ENCODE results near the gene HOXB8. TPM values are rescaled to one million over a fixed set of nuclear protein-coding genes. Genes with fewer than 3 reads are reported as not detected.

The HOXB8 gene
- polyA plus RNA-seq, 3 donors: 38.8 to 40.6 (median 39.7) TPM

DNA sequence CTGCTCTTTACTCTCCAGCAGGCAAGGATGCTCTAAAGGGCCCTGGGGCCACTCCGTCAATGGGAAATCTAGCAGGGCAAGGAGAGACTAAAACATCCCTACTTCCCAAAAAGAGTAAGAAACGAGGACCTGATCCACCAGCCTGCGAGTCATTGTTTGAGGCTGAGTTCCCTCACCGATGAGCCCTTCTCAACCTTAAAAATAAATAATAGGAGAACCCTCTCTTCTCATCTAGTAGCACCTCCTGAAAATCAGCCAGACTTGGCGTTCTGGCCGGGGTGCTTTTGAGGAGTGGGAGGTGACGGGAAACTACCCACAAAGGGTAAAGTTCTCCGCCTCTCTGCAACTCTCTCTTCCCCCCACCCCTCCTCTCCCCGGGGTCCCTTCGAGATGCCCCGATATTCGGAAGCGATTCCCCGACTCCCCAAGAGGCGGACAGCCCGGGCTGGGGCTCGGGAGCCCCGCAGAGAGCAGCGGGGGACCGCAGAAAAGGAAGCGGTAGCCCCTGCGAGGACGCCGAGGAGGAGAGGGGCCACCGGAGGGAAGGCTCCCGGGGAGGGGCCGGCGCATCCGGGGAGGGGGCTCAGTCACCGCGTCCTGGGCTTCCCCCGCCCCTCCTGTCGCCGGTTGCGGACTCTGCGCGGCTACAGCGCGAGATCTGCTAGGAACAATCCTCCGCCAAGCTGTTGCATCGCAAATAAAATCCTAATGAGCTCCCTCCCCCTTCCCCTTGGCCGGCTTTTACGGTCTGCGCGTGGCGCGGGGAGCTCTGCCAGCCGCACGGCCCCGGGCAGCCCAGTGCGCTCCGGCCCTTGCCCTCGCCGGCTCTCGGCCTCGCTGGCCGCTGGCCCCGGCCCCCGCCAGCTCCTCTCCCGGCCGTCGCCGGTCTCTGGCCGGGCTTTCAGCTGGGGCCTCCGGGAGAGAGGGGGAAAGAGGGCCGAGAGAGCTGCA, 9.7 kb upstream of the HOXB8 start:
- DNase-seq (ENCODE audit: low read depth in 3 of 3, low spot score in 2 of 3): no peak

DNA sequence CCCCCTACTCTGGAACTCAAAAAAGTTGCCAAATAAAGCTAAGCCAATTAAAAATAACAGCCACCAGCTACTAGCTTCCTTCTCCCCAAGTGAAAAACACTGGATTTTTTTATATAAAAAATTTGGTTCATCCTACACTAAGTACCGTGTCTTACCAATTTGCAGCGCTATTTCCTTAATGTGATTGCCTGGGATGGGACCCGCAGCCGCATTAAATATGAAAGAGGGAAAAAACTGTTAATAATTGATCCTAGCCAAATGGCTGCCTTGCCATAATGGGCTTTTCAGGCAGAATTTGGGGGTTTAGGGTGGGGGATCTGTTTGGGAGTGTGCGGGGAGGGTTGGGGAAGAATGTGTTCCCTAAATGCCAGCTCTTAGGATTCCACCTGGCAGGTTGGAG, 9.0 kb upstream of the HOXB8 start:
- DNase-seq (ENCODE audit: low read depth in 3 of 3, low spot score in 2 of 3): no peak

DNA sequence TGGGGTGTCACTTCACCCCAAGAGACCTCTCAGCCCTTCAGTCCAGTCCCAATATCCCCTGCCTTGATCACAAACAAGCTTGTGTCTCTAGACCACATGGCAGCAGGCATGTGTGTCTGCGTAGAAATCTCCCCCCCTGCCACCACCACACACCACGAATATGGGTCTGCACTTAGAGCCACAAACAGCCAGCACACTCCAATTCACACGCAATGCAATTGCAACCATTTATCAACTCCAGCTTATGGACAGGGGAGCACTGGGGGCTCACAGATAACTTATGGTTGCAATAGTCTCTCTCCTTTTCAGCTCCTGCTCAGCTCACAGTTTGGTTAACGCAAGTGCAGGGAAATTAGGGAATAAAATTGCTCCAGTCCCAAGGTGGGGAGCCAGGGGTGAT, 8.5 kb upstream of the HOXB8 start:
- DNase-seq (ENCODE audit: low read depth in 3 of 3, low spot score in 2 of 3): no peak

DNA sequence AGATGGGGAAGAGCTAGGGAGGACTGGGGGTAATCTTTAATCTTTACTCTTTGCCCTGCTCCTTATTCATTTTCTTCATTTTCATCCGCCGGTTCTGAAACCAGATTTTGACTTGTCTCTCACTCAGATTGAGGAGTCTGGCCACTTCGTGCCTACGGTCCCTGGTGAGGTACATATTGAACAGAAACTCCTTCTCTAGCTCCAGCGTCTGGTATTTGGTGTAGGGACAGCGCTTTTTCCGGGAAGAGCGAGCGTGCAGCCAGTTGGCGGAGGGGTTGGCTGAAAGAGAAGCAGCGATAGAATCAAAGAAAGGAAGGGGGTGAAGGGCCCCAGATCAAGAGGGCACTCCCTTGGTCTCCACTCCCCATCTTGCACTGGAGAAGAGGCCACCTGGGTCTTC, 7.8 kb upstream of the HOXB8 start:
- no peak for DNase-seq (ENCODE audit: low read depth in 3 of 3, low spot score in 2 of 3)

DNA sequence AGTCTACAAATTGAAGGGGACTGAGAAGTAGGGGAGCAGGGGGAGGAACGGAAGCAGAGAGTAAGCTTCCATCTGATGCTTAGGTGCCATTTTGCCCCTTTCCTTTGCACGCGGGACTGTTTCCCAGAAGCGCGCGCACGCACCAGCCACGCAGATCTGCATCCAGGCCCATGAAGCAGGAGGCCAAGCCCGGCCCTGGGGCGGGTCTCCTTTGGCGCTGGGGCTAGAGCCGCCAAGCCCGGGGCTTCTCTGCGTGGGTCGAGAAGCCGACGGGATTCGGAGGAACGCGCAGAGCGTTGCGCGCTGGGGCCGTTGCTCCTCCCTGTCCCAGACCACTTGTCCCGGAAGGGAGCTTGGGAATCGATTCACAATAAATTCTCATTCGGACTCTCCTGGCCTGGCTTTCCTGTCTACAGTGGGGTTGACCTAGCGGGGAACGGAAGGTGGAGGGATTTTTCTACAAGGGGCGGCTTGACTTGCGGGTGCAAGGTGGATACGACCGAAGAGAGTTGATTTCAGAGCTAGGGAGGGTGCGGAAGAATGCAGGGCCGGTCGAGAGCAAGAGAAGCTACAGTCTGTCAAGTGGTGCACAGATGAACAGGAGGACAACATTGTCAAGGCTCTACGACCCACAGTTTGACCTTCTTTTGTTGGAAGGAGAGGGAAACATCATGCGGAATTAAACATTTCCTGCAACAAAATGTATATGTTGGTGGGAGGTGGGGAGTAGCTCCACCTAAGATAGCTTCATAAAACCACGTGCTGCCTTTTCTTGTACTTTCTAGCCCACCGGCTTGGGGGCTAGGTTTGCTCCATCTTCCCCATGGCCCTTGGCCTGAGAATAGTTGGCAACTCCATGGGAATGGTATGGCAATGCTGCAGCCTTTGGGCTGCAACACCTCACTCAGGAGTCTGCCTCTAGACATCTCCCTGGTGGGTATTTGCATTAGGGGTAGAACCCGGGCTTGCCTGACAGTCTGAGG, 6.6 kb upstream of the HOXB8 start:
- no peak for DNase-seq (ENCODE audit: low read depth in 3 of 3, low spot score in 2 of 3)

DNA sequence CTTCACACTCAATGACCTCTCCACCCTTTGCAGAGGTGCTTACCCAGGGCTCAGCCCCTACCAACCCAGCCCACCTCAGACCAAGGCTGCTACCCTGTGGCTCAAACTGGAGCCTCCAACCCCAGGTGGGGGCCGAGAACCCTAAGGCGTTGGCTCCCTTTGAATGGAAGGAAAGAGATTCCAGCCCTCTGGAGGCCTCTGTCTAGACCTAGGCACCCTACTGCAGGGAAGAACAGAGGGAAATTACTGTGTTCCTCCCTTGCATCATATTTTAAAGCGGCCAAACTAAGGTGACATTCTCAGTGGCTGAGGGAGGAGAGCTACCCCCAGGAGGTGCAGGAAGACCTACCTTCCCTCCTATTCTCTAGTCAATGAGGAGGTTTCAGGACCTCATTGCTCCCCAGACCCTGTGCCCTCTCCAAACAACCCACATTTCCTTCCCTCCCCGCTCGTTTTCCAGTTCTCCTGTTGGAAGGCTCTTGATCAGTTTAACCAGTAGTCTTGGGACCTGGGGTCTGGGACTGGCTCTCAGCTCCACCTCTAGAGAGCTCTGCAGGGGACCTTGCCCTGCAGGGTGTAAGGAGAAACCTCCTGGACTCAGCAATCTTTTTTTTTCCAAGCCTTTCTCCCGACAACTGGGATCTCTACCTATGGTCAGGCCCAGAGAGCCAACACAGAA, 5.5 kb upstream of the HOXB8 start:
- DNase-seq (ENCODE audit: low read depth in 3 of 3, low spot score in 2 of 3): no peak

DNA sequence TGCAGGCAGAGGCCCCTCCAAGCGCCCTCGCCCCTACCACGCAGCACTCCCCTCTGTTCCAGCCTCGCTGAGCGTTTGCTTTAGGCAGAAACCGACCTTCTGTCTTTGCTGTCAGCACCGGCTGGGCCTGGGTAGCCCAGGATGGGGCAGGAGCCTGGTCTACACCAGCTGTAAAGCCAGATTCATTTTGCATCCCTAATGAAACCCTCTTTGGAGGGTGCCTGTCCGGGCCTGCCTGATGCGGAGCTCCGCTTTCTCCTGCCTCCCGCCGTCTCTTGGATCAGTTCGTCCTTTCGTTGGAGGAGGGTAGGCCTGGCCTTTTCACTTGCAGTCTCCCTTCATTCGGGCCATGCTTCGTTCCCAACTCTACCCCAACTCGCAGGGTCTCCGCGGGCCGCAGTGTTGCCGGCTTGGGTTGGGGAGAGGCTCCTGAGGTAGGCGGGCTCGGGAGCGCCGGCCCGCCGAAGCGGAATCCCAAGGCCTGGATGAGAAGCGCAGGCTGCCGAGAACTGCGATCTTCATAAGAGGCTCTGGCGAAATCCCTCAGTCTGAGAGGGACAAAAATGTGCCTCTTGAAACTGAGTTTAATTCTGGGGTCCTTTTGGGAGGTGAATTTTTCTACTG, 4.8 kb upstream of the HOXB8 start:
- DNase-seq (ENCODE audit: low read depth in 3 of 3, low spot score in 2 of 3): no peak

DNA sequence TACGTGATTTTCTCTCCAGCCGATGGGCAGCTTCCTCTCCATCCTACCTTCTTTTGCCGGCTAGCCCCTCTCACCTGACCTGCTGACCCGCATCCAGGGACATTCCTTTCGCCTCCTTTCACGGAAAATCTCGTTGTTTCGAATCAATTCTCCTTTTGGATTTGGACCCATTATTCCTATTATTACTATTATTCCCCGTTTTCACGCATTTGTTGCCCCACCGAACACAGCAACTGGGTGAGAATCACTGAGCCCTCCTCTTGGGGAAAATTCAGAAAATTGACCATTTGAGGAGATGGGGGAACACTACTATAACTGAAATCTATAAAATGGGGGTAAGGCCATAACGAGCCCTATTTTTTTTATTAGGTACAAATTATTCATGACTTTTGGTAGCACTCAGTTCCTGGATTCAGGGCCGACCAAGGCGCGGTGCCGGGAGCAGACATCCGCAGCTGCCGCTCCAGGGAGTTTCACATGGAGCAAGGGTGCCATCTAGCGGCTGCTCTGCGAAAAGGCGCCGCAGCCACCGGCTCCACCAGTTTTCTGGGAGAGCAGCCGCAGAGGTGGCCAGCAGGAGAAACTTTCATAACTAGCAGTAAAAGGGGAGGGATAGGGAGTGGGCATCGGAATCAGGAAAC, 3.3 kb upstream of the HOXB8 start:
- DNase-seq (ENCODE audit: low read depth in 3 of 3, low spot score in 2 of 3): no peak

DNA sequence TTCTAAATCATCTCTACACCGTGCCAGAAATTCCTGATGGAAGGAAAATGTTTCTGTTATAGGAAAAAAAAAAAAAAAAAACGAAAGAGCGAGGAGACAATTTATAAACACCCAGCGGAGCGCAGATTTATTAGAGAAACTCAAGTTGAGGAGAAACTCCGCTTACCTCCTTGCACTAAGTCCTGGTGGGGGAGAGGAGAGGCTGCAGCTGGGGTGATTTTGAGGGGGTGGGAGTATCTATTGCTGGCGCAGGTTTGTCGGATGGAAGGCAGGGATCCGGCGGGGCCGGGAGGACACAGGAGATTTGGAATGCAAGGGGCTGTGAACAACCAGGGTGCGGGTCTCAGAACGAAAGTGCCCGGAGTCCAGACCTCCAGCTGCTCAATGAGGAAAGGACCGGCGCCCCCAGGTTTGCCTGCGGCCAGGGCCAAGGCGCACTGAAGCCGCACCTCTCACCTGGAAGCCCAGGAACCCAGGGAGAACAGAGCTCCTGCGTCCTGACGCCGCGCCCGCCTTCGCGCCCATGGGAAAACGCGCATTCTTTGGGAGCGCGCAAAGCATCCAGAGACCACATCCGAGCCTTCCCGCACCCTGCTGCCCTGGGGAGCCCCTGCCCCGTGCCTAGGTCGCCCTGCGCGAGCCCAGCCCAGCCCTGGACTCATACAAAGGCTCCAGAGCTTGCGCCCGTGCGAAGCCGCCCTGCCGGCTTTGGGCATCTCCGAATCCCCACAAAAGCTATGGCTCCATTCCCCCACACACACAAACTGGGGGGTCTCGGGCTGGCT, 2.6 kb upstream of the HOXB8 start:
- no peak for DNase-seq (ENCODE audit: low read depth in 3 of 3, low spot score in 2 of 3)

DNA sequence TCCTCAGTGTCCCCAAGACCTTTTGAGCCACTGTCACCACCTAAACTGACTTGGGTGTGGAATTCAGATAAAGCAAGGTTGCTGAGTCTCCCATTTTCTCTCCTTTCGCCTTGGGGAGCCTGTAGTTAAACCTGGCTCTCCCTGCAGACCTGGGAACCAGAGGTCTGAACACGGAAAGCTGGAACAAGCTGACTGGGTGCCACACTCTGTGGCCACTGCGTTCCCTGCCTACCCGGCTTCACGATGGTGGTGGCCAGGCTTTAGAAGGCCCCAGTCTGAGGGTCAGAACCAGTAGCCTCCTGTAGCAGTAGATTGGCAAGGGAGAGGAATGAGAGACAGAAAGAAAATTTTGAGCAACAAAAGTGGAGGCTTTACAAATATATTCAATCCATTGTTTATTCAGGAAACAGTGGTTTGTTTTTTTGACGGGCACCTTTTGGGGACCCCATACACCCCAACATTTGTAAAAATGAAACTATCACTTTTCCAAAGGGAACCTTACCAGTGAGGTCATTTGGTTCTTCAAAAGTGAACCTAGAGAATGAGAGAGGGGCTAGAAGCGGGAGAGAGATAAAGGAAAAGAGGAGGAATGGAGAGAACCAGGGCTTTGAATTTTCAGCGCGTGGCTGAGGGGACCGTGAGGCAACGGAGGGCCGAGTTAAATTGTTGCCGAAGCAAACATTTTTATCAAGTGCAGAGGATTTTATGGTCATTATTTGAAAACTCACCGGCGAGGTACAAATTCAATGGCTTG, 1.8 kb upstream of the HOXB8 start:
- DNase-seq (ENCODE audit: low read depth in 3 of 3, low spot score in 2 of 3): no peak

DNA sequence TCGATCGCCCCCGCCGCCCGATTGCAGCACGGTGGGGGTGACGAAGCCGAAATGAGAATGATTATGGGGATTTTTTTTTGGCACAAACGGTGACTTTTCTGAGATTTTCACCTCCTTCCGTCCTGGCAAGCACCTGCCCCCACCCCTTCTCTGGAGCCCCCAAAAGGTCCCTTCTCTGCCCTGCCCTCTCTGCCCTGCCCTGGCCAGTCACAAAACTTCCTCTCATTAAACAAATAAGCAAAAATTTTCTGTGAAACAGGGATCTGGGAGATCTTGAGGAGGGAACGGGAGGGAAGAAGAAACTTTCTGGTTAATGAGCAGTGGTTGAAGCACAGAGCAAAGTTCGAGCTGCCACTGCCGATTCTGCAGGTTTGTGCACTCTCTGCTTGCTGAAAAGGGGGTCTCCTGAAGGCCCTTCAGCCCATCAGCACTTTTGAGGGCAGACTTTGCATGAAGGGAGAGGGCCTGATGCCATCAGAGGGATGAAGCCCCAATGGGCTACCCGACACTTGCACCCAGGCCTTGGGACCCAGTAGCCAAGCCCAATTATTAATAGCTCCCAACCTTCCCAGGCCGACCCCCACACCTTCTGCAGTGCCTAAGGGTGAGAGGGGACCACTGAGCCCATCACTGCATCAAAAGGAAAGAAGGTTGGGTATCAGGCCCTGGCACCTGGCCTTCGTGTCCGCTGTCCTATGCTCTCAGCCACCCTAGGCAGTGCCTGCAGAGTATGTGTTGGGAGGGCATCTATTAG, 1.0 kb upstream of the HOXB8 start:
- DNase-seq (ENCODE audit: low read depth in 3 of 3, low spot score in 2 of 3): no peak

DNA sequence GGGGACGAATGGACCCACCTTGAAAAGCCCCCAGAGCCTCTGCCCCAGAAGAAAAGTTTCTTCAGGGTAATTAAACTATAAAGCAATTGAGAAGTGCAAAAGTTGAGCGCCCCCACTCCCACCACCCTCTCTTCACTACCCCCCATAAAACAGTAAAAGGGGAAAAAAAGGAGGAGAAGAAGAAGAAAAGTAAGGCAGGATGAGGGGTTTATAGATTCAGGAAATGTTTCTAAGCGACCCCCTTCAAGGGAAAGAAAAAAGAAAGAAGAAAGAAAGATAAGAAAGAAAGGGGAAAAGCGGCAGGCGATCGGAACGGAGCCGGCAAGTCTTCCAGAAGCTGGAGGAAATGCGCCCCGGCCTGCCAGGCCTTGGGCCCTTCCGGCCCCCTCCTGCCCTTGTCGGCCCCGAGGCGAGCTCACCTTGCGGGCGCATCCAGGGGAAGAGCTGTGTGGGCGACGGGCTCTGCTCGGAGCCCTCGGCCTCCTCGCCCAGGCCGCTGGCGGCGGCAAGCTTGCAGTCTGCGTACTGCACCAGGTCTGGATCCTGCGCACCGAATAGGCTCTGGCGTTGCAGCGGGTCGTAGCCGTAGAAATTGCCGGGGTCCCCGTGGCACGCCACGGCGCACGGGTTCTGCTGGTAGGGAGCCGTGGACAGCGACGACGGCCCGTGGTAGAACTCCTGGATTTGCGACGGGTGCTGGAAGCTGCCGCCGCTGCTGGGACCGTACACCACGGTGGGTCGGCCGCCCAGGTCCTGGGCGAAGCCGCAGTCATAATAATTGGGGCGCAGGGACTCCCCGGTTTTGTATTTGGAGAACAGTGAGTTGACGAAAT, 1.0 kb downstream of the HOXB8 start:
- DNase-seq (ENCODE audit: low read depth in 3 of 3, low spot score in 2 of 3): peak in 1 of 3 donors; percentile 18

DNA sequence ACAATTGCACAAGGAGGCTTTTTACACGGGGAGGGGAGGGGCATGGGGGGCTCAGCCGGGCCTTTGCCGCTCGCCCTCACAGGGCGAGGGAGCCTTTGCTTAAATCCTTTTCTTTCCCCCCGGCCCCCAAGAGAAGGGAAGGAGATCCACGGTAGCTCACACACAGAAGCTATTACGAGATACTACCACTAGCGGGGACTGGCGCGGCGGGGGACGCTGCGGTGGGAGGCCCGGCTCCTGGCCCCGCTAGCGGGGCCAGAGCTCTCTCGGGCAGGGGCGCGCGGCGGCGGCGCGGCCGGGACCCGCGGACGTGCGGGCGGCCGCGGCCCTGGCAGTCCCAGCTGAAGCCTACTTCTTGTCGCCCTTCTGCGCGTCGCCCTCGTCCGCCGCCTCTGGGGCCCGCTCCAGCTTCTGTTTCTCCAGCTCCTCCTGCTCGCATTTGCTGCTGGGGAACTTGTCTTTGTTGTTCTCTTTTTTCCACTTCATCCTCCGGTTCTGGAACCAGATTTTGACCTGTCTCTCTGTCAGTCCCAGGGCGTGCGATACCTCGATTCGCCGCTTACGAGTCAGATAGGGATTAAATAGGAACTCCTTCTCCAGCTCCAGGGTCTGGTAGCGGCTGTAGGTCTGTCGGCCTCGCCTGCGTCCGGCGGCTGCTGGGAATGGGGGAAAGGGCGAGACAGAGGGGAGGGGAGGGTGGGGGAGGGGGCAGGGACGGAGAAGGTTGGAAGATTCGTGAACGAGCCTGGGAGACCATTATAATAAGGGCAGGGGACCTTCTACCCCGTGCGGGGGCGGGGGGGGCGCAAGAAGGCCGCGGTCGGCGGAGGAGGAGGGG, 2.0 kb downstream of the HOXB8 start:
- DNase-seq (ENCODE audit: low read depth in 3 of 3, low spot score in 2 of 3): no peak

DNA sequence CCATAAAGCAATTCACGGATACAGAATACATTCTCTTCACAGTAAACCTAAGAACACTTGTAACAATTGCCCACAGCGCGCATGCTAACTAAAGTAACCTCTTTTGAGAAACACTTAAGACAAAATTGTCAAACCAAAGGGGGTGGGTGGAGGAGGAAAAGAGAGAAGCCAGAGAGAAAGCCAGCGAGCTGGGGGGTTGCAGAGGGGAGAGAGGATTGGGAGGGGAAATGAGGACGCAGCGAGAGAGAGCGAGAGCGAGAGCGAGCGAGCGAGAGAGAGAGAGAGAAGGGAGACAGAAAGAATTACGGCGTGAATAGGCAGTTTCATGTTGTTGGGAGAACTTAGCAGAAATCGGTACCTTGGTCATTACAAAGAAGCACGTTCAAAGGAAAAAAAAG, 2.6 kb downstream of the HOXB8 start:
- no peak for DNase-seq (ENCODE audit: low read depth in 3 of 3, low spot score in 2 of 3)

DNA sequence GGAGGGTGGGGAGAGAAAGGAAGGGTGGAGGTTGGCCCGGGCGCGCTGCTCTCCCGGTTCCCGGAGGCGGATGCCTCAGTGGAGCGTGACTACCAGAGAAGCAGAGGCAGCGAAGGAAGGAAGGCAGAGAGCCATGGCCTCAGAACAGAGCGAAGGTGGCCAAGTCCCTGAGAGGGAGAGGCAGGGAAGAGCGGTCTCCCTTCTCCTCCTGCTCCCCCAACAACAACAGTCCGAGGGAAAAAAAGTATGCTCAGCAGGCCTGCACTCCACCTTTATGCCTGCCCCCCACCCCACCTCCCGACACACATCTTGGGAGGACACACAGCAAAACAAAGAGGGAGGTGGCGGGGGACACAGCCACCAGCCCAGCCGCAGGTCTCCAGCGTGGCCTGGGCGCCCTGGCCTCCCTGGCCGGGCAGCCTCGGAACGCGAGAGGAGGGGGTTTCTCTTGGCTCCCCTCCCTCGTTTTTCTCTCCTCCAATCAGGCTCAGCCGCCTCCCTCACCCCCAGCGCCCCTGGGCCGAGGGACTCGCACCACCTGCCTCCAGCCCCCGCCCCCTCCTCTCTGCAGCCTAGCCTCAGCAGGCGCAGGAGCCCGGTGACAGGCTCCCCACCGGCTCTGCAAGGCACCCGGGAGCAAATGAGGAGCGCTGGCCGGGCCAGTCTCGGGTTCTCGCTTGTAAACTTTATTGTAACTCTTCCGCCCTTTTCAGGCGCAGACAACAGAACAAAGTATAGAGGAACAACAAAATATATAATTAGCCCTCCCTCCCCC, 3.2 kb downstream of the HOXB8 start:
- DNase-seq (ENCODE audit: low read depth in 3 of 3, low spot score in 2 of 3): no peak

Data from right renal cortex interstitium (tissue), 3 donors.